CD14-positive monocyte (primary cell): ENCODE measurements around the gene TTC23. TPM values are rescaled to one million over a fixed set of nuclear protein-coding genes. Genes with fewer than 3 reads are reported as not detected.
A peak's percentile ranks its signal among the peaks of the same experiment; 100 is the strongest.

Experiments used
- DNase-seq, 3 donors: peaks; one replicate each; pipeline ENCODE4 v3.0.0-alpha.2; 2011 to 2022
- H2AFZ ChIP-seq: 2 replicates; pipeline ENCODE4 v1.6.0; 2012; ENCODE audit warnings: mild to moderate bottlenecking, low read depth, low read length, inconsistent platforms; ENCODE audit not compliant: insufficient read depth, poor library complexity, severe bottlenecking
- H3K27ac ChIP-seq, 2 donors: 1 replicate in 1 of 2; 2 replicates in 1 of 2; pipeline ENCODE4 v1.5.1; 2012 to 2013; ENCODE audit warnings: low read length in 2 of 2, control low read depth in 1 of 2, inconsistent platforms in 1 of 2, low read depth in 1 of 2, mild to moderate bottlenecking in 1 of 2
- H3K27me3 ChIP-seq, 2 donors: one replicate each; pipeline versions ENCODE4 v1.6.0 to v1.6.1; 2011 to 2013; ENCODE audit warnings: low read length in 2 of 2; ENCODE audit not compliant: control insufficient read depth in 2 of 2, insufficient read depth in 2 of 2
- H3K36me3 ChIP-seq, 2 donors: replicated peaks in 1 of 2; 1 replicate in 1 of 2; 2 replicates in 1 of 2; pipeline versions ENCODE4 v1.5.1 to v1.6.1; 2012 to 2013; ENCODE audit warnings: low read length in 2 of 2, control low read depth in 1 of 2, inconsistent platforms in 1 of 2, mild to moderate bottlenecking in 1 of 2; ENCODE audit not compliant: insufficient read depth in 2 of 2, control insufficient read depth in 1 of 2
- H3K4me1 ChIP-seq, 2 donors: 1 replicate in 1 of 2; 2 replicates in 1 of 2; pipeline versions ENCODE4 v1.5.1 to v1.6.1; 2012 to 2013; ENCODE audit warnings: low read length in 2 of 2, control low read depth in 1 of 2, inconsistent platforms in 1 of 2, mild to moderate bottlenecking in 1 of 2, moderate library complexity in 1 of 2; ENCODE audit not compliant: insufficient read depth in 2 of 2, control insufficient read depth in 1 of 2
- H3K4me2 ChIP-seq: replicated peaks from 2 replicates; pipeline ENCODE3; 2012; ENCODE audit warnings: low read length, moderate library complexity, mild to moderate bottlenecking; ENCODE audit not compliant: poor library complexity, severe bottlenecking; ENCODE audit errors: extremely low read depth
- H3K4me3 ChIP-seq, 3 experiments: fragments of 200-600 bp in 1 of 3; sonication (generic) in 1 of 3; replicated peaks in 1 of 3; 1 replicate in 2 of 3; 2 replicates in 1 of 3; pipeline ENCODE4 v1.5.1; 2011 to 2013; ENCODE audit warnings: low read length in 3 of 3, mild to moderate bottlenecking in 3 of 3, control low read depth in 2 of 3, low read depth in 2 of 3, inconsistent platforms in 1 of 3, moderate library complexity in 1 of 3
- H3K79me2 ChIP-seq: 2 replicates; pipeline ENCODE4 v1.6.0; 2012; ENCODE audit warnings: mild to moderate bottlenecking, control low read depth, inconsistent platforms, low read length, moderate library complexity; ENCODE audit not compliant: insufficient read depth
- H3K9ac ChIP-seq: 2 replicates; pipeline ENCODE4 v1.6.0; 2017; ENCODE audit warnings: low read length, mild to moderate bottlenecking; ENCODE audit not compliant: insufficient read depth, poor library complexity, severe bottlenecking
- H3K9me3 ChIP-seq, 2 donors: replicated peaks in 1 of 2; 1 replicate in 1 of 2; 2 replicates in 1 of 2; pipeline versions ENCODE4 v1.5.1 to v1.6.1; 2012 to 2013; ENCODE audit warnings: low read length in 2 of 2, control low read depth in 1 of 2; ENCODE audit not compliant: control insufficient read depth in 1 of 2, insufficient read depth in 1 of 2
- H4K20me1 ChIP-seq: 2 replicates; pipeline ENCODE4 v1.6.0; 2012; ENCODE audit warnings: mild to moderate bottlenecking, low read length, control low read depth, moderate library complexity; ENCODE audit not compliant: insufficient read depth
- H3K27ac Mint-ChIP-seq, 7 donors: one replicate each; pipeline ENCODE4 v1.8.0; 2020; ENCODE audit warnings: mild to moderate bottlenecking in 7 of 7, mixed read lengths in 7 of 7, moderate library complexity in 6 of 7, inconsistent platforms in 2 of 7
- H3K27me3 Mint-ChIP-seq, 3 donors: one replicate each; pipeline ENCODE4 v1.8.0; 2021 to 2022; ENCODE audit warnings: low read depth in 3 of 3, mild to moderate bottlenecking in 3 of 3, mixed read lengths in 3 of 3, moderate library complexity in 3 of 3, inconsistent platforms in 1 of 3
- H3K36me3 Mint-ChIP-seq, 2 donors: one replicate each; pipeline ENCODE4 v1.8.0; 2020; ENCODE audit warnings: mixed read lengths in 2 of 2, inconsistent platforms in 1 of 2, mild to moderate bottlenecking in 1 of 2
- H3K4me1 Mint-ChIP-seq: one replicate; pipeline ENCODE4 v1.8.0; 2020; ENCODE audit warnings: mild to moderate bottlenecking, mixed read lengths
- H3K4me3 Mint-ChIP-seq, 2 donors: one replicate each; pipeline ENCODE4 v1.8.0; 2020; ENCODE audit warnings: mild to moderate bottlenecking in 2 of 2, mixed read lengths in 2 of 2, moderate library complexity in 1 of 2
- H3K9me3 Mint-ChIP-seq, 7 donors: one replicate each; pipeline ENCODE4 v1.8.0; 2020 to 2022; ENCODE audit warnings: mixed read lengths in 7 of 7, mild to moderate bottlenecking in 6 of 7, moderate library complexity in 6 of 7, inconsistent platforms in 2 of 7
- WGBS: methylation state at CpG from one replicate; pipeline ENCODE4 v1.1.5; 2013; ENCODE audit warnings: missing lambda C conversion rate; ENCODE audit not compliant: insufficient coverage; 5-methylcytosine and 5-hydroxymethylcytosine counted together
- intact Hi-C, 2 donors: fragments of 100-400 bp; cut with micrococcal nuclease; formaldehyde crosslinking; loops; one replicate each; pipeline versions ENCODE4 v1.15.0 to v1.15.1; 2023
- polyA plus RNA-seq, 3 donors: library from polyadenylated mRNA; depleted of rRNA in 1 of 3; unstranded in 2 of 3; stranded (reverse) in 1 of 3; fragments of 300-500 nt in 2 of 3; fragments of >200 nt in 1 of 3; fragmentation: Illumina TruSeq in 2 of 3; gene quantifications; 1 replicate in 2 of 3; 2 replicates in 1 of 3; pipeline ENCODE4 v1.2.3, GENCODE V29; 2012 to 2021
- TF ChIP-seq, protein P1 (sequence below): fragments of 200-600 bp; IDR thresholded peaks from one replicate; pipeline ENCODE4 v1.8.0; 2022; ENCODE audit warnings: antibody characterized with exemption, mild to moderate bottlenecking

Gene TTC23
- polyA plus RNA-seq, 3 donors: 0.51 to 0.55 TPM; not detected in 1

DNA sequence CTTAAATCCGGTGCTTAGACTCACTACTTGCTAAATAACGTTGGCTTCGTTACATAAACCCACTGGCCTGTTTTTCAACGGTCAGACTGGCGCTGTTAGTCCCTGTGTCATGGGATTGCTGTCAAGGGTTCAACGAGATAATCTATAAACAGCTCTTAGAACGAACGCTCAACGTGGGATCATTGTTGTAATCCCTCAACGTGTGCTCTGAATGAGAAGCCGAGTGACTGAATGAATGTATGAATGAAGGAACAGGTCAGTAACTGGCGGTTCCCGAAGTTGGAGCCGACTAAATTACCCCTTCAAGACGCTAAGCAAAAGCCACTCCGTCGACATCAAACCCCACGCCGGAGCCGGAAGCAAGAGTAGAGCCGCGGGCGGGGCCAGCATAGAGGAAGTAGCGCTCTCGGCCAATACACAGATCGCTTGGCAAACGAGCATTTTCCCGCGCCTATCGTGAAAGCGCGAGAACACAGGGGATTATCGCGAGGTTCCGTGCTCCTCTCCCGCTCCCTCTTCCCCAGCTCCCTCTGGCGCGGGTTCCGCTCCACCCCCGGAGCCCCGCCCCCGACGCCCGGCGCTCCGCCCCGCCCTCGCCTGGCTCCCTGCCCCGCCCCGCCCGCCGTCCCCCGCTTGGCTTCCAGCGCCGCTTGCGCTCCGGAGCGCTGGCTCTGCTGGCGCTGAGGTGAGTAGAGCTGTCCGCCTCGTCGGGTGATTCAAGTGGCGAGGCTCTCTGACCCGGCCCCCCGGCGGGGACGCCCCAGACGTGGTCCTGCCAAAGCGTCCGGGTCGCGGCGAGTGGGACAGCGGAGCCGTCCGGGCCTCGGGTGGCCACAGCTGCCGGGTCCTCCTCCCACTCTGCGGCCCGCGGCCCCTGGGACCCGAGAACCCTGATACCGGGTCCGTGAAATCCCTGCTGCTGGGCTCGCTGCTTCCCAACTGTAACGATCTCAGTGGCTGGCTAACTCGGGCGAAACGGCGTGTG lies 1.8 kb upstream of the TTC23 start, which contains the start of gene LRRC28:
Gene LRRC28, plus strand, starts transcription at position 625 of the 985 bp plus-strand sequence. CDS start 4,477 bp downstream, outside the sequence.
- H3K27ac Mint-ChIP-seq: peak within 1 kb of the TSS; percentile 85 to 95 (median 90)
- Histone ChIP-seq H3K79me2 (peaks cover 3% of the 10 kb centered on the region), H3K9me3 (no peaks in the 10 kb centered on the region), H3K36me3 (peaks cover 0 to 5% of the 10 kb centered on the region in 2 donors), H3K4me3 (peak within 1 kb of the TSS; percentile 67 to 98 (median 95)), H3K4me2 (peak within 1 kb of the TSS; percentile 93), H3K27me3 (no peaks in the 10 kb centered on the region), H3K27ac (peak within 1 kb of the TSS; percentile 78 to 90), H3K4me1 (peaks cover 28 to 38% of the 10 kb centered on the region in 2 donors), H2AFZ (peak within 1 kb of the TSS; percentile 100), H4K20me1 (no peaks in the 10 kb centered on the region), H3K9ac (peak within 1 kb of the TSS; percentile 81)
- peak; percentile 98 to 100 (median 98) for DNase-seq
- peak within 1 kb of the TSS; percentile 87 to 92 for H3K4me3 Mint-ChIP-seq
- H3K36me3 Mint-ChIP-seq: peaks cover 2 to 5% of the 10 kb centered on the region in 2 donors
- no peaks in the 10 kb centered on the region for H3K27me3 Mint-ChIP-seq
- TF ChIP-seq, protein P1, sequence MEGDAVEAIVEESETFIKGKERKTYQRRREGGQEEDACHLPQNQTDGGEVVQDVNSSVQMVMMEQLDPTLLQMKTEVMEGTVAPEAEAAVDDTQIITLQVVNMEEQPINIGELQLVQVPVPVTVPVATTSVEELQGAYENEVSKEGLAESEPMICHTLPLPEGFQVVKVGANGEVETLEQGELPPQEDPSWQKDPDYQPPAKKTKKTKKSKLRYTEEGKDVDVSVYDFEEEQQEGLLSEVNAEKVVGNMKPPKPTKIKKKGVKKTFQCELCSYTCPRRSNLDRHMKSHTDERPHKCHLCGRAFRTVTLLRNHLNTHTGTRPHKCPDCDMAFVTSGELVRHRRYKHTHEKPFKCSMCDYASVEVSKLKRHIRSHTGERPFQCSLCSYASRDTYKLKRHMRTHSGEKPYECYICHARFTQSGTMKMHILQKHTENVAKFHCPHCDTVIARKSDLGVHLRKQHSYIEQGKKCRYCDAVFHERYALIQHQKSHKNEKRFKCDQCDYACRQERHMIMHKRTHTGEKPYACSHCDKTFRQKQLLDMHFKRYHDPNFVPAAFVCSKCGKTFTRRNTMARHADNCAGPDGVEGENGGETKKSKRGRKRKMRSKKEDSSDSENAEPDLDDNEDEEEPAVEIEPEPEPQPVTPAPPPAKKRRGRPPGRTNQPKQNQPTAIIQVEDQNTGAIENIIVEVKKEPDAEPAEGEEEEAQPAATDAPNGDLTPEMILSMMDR: no peak
- intact Hi-C loops: loop anchor here (10.0 kb wide), 3 partner anchors 314 to 674 kb away; partner anchors contain the start of genes LYSMD4 (in 1 of the 2) and MEF2A (in 1 of the 2)
- H3K9me3 Mint-ChIP-seq: peaks cover 0 to 5% (median 0%) of the 10 kb centered on the region in 7 donors
- under 1% methylated on average over 72 of the region's 90 CpGs for WGBS
- H3K4me1 Mint-ChIP-seq: peaks cover 27% of the 10 kb centered on the region

DNA sequence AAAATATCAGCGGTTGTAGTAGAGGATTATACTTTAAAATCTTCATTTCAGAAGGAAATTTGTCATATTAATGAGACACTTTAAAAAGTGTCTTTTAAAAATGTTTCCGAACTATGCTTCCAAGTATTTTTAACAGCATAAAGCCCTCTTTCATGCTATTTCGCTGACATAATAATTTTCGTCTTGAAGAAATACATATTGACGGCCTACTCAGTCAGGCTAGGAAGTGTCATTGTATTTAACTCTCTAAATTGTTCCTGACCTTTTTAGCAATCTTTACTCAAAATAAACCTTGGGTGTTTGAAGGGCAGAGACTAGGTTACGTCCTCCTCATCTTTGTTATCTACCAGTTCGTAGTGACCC lies 1.1 kb upstream of the TTC23 start:
- Histone ChIP-seq H3K4me2 (peak overlapping the region; percentile 93), H3K36me3 (no peaks in the 10 kb centered on the region), H3K9ac (peak overlapping the region; percentile 81), H3K4me3 (peak overlapping the region; percentile 67 to 98 (median 95)), H4K20me1 (no peaks in the 10 kb centered on the region), H3K27ac (peak overlapping the region; percentile 78 to 90), H3K27me3 (no peaks in the 10 kb centered on the region), H3K4me1 (peaks cover 28 to 38% of the 10 kb centered on the region in 2 donors), H2AFZ (peak overlapping the region; percentile 92), H3K79me2 (no peaks in the 10 kb centered on the region), H3K9me3 (no peaks in the 10 kb centered on the region)
- H3K27me3 Mint-ChIP-seq: no peaks in the 10 kb centered on the region
- peak overlapping the region; percentile 85 to 95 (median 90) for H3K27ac Mint-ChIP-seq
- WGBS: 51% methylated on average over 2 of the region's 7 CpGs
- peaks cover 27% of the 10 kb centered on the region for H3K4me1 Mint-ChIP-seq
- H3K9me3 Mint-ChIP-seq: peaks cover 0 to 5% (median 0%) of the 10 kb centered on the region in 7 donors
- TF ChIP-seq, protein P1: no peak
- intact Hi-C loops: loop anchor here (10.0 kb wide), 3 partner anchors 314 to 674 kb away; partner anchors contain the start of genes LYSMD4 (in 1 of the 2) and MEF2A (in 1 of the 2)
- H3K4me3 Mint-ChIP-seq: peak overlapping the region; percentile 87 to 92
- H3K36me3 Mint-ChIP-seq: no peaks in the 10 kb centered on the region
- DNase-seq: no peak
